ENCODE results near the gene ISOC2. TPM values are rescaled to one million over a fixed set of nuclear protein-coding genes. Genes with fewer than 3 reads are reported as not detected.

The ISOC2 gene
- total and polyA plus RNA-seq, 9 of the 15 experiments (the other 6 are each of a cell fraction or from before 2014, with no cell fraction given) = 1.2 to 229 (median 58.3) TPM

- TF ChIP-seq JUN (IDR thresholded peaks at IDR 0.05; ENCODE audit: borderline replicate concordance, low read depth, low read length) (peak; percentile 7; the same call in 1 of the 2 replicates), JUN (CRISPR knock-in tag; IDR thresholded peaks at IDR 0.05; ENCODE audit: borderline replicate concordance) (no peak), UBTF (IDR thresholded peaks at IDR 0.05; ENCODE audit: borderline replicate concordance in 1 of 2, low read depth in 2 of 2, low read length in 2 of 2) (peak in 1 of 2 experiments; percentile 82; a peak in 2 of 4 replicates), GTF2F1 (IDR thresholded peaks at IDR 0.05; ENCODE audit: low read depth, low read length) (no peak), PURB (CRISPR knock-in tag; IDR thresholded peaks at IDR 0.05; ENCODE audit: low read depth) (no peak), ZNF134 (CRISPR knock-in tag; conservative IDR thresholded peaks at IDR 0.05) (no peak), RFX7 (CRISPR knock-in tag; IDR thresholded peaks at IDR 0.05) (no peak), KDM4B (IDR thresholded peaks at IDR 0.05; ENCODE audit: borderline replicate concordance in 2 of 2, low read depth in 1 of 2) (no peak), THRB (CRISPR knock-in tag; conservative IDR thresholded peaks at IDR 0.05) (0 out of 2 replicates have a peak, but pooled peaks have one; percentile 32), MTA1 (IDR thresholded peaks at IDR 0.05; ENCODE audit: borderline replicate concordance) (peak; percentile 90), RCOR1 (IDR thresholded peaks at IDR 0.05; ENCODE audit: borderline replicate concordance in 1 of 2, low read depth in 2 of 2, low read length in 2 of 2) (peak in 1 of 2 experiments; percentile 86; a peak in 2 of 4 replicates), CSDE1 (IDR thresholded peaks at IDR 0.05) (0 out of 4 replicates have a peak, but pooled peaks of 1 of the 2 experiments have one; percentile 28), ELK1 (CRISPR knock-in tag; IDR thresholded peaks at IDR 0.05) (no peak), FOXP1 (CRISPR knock-in tag; IDR thresholded peaks at IDR 0.05) (peak; percentile 43; the same call in 1 of the 2 replicates), FOS (IDR thresholded peaks at IDR 0.05; ENCODE audit: extremely low read depth, insufficient read length) (no peak), HMGN3 (IDR thresholded peaks at IDR 0.05; ENCODE audit: borderline replicate concordance, extremely low read depth, insufficient read length, low read depth, low read length) (peak; percentile 66)
These were observed 6.0 kb upstream of the ISOC2 start (continued) for GRCh38 chr19:55467236-55468053.
